Anterior cingulate cortex (tissue), 58 donors: ENCODE results near the gene RAD23A.
A peak's percentile ranks its signal among the peaks of the same experiment; 100 is the strongest.

Source experiments
- DNase-seq, 58 donors: peaks; one replicate each; lab custom pipeline; 2025; lab: John Stamatoyannopoulos, UW

The RAD23A gene

DNA sequence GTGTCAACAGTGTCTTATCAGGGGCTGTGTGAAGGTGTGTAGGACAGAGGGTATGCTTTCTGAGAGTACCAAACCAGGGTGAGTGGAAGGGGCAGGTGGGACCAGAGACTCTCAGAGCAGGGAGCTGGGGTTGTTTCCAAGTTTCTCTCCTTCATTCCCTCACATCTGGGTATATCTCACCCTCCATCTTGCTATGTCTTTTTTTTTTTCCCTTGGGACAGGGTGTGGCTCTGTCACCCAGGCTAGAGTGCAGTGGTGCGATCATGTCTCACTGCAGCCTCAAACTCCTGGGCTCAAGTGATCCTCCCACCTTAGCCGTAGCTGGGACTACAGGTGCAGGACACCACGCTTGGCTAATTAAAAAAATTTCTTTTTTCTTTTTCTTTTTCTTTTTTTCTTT lies 34.3 kb downstream of the RAD23A start:
- DNase-seq: no peak

- no peak for DNase-seq
Measured at GRCh38 chr19:12982648-12983047, 37.0 kb downstream of the RAD23A start.

GRCh38 chr19:12983091-12983490 lies 37.4 kb downstream of the RAD23A start:
- no peak for DNase-seq

GRCh38 chr19:12983542-12984142 lies 38.0 kb downstream of the RAD23A start:
- DNase-seq: peak in 54 of 58 donors; percentile 31 to 87 (median 78)

GRCh38 chr19:12984143-12984627 lies 38.5 kb downstream of the RAD23A start:
- DNase-seq: no peak

DNA sequence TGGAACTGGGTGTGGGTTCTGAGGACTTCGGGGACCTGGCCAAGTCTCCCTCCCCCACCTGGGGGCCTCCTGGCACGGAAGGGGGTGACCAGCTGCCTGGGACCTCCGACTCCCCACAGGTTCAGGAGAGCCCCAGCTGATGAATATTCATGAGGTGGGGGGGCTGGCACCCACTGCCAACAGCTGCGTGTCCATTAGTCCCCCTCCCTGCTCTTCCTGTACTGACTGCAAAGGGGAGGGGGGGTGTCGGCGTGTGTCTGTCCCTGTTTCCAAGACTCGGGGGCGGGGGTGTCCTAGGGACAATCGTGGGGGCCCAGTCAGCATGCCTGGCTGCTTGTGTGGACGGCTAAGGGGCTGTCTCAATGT lies 39.0 kb downstream of the RAD23A start:
- DNase-seq: peak in 33 of 58 donors; percentile 14 to 84 (median 50)

- DNase-seq: peak in 52 of 58 donors; percentile 27 to 93 (median 75)
Measured at GRCh38 chr19:12985049-12985776, 39.6 kb downstream of the RAD23A start.

DNA sequence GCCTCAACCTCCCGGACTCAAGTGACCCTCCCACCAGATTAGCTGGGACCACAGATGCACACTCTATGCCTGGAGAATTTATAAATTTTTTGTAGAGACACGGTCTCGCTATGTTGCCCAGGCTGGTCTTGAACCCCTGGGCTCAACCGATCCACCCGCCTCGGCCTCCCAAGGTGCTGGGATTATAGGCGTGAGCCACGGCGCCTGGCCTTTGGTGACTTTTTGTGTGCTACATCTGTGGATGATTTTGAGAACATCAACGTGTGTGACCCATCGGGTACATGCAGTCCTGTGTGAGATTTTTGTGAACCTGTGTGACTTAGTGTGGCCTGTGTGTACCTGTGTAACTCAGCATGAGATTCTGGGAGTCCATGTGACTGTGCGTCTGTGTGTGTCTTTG lies 41.1 kb downstream of the RAD23A start:
- no peak for DNase-seq

- DNase-seq: no peak
Measured at GRCh38 chr19:12987190-12987589, 41.5 kb downstream of the RAD23A start.

DNA sequence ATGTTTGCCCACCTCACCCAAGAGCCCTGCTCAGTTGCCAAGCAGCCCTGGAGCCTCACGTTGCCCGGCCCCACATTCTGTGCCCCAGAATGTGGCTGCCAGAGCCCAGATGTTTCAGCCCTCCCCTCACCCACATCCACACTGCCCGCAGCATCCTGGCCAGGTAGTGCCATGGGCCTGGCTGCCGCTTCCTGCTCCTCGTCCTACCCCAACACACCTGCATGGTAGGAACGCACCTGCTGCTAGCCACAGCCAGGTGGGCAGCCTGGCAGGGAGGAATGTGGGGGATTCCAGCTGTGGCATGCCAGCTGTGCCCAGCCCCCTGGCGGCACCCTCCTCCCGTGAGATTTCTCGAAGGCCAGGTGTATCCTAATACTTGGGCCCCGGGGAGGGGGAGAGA lies 42.1 kb downstream of the RAD23A start:
- DNase-seq: no peak

GRCh38 chr19:12990431-12990830 lies 44.8 kb downstream of the RAD23A start:
- no peak for DNase-seq

GRCh38 chr19:12990853-12991252 lies 45.2 kb downstream of the RAD23A start:
- no peak for DNase-seq

DNA sequence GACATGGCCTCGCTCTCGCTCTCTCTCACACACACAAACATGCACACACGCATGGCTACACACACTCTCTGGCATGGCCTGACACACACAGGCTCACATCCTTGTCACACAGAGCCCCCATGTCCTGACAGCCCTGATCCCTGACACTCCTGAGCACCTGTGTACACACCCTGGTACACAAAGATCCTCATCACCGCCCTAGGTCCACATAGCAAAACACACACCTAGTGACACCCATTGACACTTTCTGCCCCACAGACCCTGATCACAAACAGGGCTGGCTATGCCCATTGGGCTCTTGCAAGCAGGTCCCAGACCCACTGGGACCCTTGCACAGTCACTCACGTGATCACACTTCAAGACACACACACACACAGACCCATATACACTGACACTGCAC lies 45.6 kb downstream of the RAD23A start:
- DNase-seq: no peak

GRCh38 chr19:12992729-12993128 lies 47.1 kb downstream of the RAD23A start:
- no peak for DNase-seq

DNA sequence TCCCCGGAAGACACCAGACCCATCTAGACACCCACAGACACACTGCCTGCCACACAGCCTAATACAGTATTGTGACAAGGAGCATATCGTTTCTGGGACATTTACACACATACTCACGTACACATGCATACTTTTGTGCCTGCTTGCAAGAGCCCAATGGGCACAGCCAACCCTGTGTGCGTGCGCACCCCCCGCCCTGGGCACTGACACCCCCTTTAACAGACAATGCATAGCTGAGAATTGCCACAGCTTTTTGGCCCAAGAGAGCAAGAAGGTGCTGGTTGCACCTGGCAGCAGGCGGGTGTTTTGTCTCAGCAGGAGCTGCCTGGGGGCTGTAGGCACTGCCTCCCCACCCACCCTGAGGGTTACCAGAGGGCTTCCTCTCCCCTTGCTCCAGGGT lies 47.9 kb downstream of the RAD23A start:
- no peak for DNase-seq

DNA sequence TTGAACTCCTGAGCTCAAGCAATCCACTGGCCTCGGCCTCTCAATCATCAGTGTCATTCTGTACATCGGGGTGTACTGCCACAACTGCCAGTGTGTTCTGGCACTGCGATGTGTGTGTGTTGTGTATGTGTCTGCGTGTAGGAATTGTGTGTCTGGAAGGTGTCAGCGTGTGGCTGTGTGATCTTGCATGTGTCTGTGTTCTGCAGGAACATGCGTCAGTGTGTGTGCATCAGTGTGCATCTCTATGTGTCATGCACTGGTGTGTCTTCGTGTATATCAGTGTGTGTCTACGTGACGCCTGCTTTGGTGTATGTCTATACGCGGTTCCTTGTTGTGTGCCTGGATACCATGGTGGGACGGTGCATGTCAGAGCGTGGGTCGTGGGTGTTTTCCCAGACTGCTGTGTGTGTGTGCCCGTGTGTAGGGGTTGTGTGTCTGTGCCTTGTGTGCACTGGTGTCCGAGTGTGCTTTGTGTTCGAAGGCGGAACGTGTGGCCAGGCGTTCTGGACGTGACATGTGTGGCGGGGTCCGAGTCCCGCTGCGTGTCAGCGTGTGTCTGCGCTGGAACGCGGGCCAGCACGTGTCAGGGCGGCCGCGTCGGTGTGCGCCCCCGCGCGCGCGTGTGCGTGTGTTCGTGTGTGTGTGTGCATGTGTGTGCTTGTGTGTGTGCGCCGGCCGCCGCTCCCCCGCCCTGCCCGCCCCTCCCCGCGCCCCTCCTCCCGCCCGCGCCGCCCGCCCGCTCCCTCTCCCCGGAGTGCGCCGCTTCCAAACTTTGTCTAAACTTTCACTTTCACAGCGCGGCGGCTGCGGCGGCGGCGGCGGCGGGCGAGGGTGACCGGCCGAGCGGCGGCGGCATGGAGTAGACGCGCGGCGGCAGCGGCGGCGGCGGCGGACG lies 49.3 kb downstream of the RAD23A start, which contains the start of gene NFIX:
Gene NFIX, plus strand, starts transcription at position 775 of the 895 bp plus-strand sequence. CDS start 363 bp downstream, outside the sequence.
- DNase-seq: peak in 29 of 58 donors; percentile 13 to 81 (median 49)

- DNase-seq: peak in 10 of 58 donors; percentile 22 to 63 (median 39)
Measured at GRCh38 chr19:12995596-12996405, 50.1 kb downstream of the RAD23A start.

DNA sequence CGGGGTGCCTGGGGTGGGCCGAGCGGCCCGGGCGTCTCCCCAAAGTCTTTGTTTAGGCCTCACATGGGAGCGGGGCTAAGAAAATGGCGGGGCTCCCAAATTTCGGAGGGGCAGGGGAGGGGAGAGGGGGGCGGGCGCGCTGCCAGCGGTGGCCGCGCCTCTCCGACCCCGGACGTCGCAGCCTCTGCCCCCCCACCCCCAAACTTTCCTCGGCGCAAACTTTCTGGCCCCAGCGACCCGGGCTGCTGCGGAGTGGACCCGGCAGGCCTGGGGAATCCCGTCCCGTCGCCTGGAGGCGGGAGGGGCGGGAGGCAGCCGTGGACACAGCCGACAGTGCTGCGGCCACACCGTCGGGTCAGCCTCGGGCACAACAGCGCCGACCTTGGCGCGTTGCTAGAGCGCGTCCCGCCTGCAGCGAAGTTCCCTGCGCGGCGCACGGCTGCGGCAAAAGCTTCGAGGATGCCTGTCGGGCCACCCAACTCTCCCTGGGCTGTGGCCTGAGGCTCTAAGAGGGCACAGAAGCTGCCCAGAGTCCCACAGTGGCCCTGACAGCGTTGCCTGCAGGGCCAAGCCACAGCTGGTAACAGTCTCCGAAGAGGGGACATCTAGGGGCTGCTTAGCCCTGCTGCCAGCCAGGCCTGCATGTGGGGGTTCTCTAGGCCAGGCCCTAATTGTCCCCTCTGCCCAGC lies 50.9 kb downstream of the RAD23A start:
- DNase-seq: peak in 18 of 58 donors; percentile 19 to 65 (median 46)
